HG03457 (cell line): Measurements from ENCODE around the gene HDAC4.
"Not testable (repeated sequence)": the region's sequence is repeated elsewhere in the genome, so short reads cannot be mapped to it uniquely, and the experiment has no call there.

Source experiments
- ATAC-seq: cut with Tn5 transposase; IDR thresholded peaks from one replicate; pipeline ENCODE4 v1.9.1; 2021; ENCODE audit warnings: moderate number of reproducible peaks; ENCODE audit not compliant: unreplicated experiment

HDAC4 gene

DNA sequence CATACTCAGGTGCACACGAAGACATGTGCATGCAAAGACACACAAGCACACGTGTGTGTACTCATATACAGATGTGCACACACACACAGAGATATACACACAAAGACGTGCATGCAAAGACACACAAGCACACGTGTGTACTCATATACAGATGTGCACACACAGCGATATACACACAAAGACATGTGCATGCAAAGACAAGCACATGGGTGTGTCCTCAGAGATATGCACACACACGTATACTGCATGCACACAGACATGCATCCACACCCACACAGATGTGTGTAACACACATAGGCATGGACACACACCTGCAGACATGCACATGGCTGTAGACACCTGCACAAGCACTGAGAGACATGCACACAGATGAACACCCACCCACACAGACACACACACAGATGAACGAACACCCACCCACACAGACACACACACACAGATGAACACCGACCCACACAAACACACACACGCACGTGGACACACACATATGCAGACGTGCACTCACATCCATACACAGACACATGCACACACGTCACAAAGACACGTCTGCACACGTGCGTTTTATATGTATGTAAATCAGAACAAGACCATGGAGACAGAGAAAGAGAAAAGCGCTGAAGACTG lies 321.0 kb downstream of the HDAC4 start:
- no peak for ATAC-seq

DNA sequence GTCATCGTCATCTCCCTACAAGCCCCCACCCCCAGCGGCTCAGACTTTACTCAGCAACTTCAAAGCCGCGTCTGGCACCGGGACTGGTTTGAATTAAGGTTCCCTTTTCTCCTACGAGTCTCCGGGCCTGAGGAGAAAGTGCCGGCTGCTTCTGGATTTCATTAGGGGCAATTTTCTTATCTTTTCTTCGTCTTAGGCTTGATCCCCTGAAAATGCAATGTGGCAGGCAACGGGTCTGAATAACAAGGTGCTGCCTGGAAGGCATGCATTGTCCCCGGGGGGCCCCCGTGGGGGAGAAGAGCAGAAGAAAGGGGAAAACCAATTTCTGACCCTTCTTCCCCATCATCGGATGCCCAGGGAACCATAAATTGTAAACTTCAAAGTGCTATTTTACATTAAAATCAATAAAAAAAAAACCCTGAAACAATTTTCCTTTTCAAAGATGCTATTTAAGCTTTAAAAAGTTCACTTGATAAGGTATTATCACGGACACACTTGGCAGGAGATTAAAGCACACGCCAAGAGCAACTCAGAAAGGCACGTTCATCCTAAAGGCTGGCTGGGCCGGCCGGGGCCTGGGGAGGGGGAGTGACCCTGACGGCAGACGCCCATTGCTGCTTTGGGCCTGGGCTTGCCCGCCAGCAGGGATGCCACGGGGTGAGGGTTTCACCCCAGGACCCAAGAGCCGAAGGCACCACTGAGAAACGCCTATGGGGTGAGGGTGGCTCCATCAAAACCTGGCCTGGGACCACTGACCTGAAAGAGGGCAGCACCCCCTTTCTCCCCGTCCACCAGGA lies 322.5 kb downstream of the HDAC4 start:
- no peak for ATAC-seq

DNA sequence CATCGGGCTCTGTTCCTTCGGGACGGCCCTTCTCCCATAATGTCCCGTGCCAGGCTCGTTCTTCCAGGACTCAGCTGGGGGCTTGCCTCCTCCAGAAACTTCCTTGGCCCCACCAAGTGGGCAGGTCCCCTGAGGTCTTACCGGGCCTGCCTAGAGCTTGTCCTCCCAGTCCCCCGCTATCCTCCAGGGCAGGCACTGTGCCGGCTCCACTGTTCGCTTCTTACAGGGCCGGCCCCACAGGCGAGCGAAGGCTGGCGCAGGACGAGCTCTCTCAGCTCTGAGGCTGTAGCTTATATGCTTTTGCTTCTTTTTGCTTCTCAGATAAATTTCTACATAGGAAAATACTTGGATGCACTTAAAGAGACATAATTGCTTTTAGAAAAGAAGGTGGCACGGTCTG lies 323.6 kb downstream of the HDAC4 start:
- ATAC-seq: no peak

DNA sequence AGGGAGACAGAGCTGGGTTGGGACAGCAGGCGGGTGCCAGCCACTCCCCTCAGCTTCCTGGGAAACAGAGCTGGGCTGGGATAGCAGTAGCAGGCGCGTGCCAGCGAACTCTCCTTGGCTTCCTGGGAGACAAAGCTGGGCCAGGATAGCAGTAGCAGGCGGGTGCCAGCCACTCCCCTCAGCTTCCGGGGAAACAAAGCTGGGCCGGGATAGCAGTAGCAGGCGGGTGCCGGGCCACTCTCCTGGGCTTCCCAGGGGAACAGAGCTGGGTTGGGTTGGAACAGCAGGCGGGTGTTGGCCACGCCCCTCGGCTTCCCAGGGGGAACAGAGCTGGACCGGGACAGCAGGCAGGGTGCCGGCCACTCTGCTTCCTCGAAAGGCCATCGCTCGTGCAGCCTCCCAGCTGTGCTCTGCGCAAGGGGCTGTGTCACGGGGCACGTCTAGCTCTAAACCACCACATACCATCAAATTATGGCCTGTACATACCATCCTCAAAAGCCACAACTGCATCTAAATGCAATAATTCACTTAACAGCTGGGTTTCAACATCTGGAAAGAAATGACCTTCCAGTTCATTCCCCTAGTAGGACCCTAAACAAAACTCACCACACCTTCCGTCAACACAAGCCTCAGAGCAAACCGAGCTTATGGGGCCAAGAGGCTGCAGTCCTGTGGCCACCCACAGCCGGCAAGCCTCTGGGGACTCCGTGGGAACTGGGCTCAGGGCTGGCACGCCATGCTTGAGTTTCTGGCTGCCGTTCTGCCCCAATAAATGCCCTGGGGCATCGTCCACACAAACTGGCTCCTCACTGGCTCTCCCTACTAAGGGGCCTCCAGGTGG lies 324.7 kb downstream of the HDAC4 start:
- no peak for ATAC-seq

DNA sequence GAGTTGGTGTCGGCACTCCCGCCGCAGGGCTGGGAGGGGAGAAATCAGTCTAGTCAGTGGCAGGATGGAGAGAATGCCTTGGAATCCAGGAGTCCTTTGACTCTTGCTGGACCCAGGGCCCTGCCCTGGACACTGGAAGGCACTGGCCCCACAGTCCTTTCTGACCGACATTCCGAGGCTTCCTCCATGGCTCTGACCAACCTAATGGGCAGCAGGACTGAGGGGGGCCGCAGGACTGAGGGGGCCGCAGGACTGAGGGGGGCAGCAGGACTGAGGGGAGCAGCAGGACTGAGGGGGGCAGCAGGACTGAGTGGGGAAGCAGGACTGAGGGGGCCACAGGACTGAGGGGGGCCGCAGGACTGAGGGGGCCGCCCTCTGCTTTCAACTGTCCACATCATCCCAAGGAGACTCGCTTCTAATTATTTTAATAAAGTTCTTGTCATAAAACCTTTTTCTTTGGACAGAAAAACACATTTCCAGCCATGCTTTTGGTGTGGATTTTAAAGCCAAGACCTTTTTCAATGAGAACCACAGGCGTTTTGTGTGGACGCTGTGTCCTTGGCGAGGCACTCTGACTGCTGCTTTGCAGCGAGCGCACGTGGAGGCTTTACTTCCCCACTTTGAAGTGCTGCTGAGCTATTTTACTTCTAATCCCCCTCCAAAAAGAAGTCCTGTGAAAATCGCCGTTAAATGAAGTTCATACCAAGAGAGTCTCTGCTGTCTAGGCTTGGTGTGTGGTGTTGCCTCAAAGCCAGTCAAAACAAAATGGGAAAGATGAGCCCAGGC lies 326.9 kb downstream of the HDAC4 start:
- no peak for ATAC-seq

DNA sequence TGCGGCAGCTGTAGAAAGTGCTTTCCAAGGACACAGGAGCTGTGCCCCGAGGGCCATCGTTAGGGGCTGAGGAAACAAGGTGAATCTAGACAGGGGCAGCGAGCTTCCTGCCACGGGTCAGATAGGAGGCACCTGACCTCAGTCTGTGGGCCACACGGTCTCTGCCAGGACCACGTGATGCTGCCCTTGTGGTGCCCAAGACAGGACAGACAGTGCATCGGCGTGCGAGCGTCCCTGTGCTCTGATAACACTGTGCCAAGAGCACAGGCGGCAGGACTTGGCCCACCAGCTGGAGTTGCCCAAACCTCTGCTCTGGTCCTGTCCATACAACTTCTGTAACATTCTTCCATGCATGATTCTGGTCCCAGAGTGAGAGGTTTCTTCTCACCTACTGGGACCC lies 327.6 kb downstream of the HDAC4 start:
- no peak for ATAC-seq

DNA sequence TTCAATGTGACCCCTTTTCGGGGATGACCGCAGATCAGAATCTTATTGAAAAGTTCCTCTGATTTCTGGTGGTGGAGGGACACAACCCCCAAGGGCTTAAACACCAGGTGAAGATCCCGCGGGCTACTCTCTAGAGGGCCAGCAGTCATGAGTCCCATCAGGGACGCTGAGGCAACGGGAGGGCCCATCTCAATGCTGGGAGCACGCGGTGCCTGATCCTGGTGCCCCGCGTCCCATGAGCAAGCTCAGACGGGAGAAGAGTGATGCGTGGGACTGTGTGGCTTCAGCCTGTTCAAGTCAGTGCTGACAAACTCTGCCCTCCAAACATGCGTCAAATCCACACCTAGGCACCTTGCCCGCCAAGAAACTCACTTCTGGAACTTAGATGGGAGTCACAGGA lies 328.0 kb downstream of the HDAC4 start:
- ATAC-seq: no peak

DNA sequence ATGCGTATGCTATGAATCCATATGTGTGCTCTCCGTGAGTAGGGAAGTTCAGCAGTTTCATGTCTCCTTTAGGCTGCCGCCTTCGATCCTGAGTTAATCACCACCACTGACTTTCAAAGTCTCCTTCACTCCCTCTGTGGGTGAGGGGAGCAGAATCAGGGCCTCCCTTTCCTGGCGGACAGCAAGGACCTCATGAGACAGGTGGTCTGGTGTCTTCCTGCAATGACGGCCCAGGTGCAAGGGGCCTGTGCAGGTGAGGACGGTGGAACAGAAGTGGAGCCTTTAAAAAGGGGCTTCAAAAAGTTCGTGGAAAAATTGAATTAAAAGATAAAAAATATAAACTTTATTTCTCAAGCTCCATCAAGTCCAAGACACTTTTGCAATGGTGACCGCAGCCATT lies 330.4 kb downstream of the HDAC4 start:
- no peak for ATAC-seq

DNA sequence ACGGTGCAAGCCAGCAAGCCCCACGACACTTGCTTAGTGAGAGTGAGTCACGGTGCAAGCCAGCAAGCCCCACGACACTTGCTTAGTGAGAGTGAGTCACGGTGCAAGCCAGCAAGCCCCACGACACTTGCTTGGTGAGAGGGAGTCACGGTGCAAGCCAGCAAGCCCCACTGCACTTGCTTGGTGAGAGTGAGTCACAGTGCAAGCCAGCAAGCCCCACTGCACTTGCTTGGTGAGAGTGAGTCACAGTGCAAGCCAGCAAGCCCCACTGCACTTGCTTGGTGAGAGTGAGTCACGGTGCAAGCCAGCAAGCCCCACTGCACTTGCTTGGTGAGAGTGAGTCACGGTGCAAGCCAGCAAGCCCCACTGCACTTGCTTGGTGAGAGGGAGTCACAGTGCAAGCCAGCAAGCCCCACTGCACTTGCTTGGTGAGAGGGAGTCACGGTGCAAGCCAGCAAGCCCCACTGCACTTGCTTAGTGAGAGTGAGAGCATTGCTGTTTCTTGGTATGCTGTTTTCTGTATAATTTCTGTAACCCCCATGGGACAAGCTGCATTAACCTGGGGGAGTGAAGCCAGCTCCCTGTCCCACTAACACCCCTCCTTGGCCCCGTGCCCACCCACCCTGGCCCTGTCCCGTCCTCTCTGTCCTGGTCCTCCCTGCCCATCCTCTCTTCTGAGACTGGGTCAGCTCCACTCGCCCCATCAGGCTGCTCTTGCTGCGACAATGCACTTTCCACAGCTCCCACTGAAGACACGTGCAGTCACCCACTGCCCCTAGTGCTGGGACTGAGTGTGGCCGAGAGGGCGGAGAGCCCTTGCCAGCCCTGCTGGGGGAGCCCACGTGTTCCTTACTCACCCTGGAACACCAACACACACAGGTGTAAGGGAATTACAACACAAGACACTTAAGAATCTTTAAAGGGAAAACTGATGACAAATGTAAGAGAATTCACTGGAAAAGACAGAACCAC lies 331.2 kb downstream of the HDAC4 start:
- ATAC-seq: not testable (repeated sequence)

DNA sequence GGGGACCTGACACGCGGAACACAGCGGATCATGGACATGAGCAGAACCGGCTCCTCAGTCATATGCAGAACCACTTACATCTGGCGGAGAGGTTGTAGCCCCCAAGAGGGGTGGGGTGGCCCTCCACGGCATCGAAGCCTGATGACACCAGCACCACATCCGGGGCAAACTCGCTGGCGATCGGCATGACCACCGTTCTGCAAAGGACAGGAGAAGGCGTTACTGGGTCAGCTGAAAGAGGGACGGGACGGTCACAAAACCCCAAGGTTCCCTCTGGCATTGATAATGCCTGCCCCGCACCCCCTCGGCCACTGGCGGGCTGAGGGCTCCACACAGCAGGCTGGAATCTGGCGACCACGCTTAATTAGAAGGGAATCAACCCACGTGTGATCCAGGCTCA lies 332.4 kb downstream of the HDAC4 start:
- ATAC-seq: no peak

DNA sequence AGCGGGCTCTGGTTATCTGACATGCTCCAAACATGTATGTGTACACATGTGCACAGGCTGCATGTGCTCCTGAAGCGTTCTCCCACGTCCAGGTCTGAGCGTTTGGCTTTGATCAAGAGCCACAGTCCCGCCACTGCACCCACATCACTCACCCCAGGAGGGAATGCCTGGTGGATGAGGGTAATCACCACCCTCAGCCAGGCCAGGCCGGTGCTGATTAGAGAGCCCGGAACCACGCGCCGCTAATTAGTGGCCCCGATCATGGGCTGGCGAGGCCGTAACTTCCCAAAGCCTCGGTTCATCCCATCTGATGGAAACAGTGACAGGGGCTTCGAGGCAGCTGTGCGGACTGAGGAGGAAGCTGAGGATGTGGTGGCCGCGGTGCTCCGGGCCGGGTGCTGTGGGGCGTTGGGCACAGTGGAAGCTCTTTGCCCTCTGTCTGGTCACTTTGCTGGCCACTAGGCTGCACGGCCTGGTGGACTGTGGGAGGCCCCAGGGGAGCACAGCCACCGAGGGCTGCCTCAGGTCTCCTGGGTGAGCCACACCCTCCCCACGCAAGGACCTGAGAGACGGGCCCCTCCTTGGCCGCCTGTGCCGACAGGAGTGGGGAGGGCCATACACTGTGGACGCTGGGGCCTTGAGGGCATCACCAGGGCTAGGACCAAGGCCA lies 333.5 kb downstream of the HDAC4 start:
- ATAC-seq: no peak

DNA sequence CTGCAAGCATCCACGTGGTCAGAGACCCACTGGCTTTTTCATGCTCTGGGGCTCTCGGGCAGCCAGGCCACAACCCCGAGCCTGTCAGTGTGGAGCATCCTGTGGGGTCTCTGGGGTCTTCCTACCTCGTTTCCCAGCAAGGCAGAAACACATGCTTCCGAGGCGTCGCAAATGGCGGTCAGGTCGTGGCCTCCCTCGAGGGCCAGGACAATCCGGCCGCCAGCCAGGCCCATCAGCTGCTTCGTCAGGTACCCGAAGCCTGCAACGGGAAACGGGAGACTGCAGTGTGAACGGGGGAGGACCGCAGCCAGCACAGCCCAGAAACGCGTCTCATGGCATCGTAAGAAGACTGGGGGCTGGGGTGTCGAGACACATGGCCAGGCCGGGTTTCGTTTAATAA lies 334.2 kb downstream of the HDAC4 start:
- ATAC-seq: no peak

DNA sequence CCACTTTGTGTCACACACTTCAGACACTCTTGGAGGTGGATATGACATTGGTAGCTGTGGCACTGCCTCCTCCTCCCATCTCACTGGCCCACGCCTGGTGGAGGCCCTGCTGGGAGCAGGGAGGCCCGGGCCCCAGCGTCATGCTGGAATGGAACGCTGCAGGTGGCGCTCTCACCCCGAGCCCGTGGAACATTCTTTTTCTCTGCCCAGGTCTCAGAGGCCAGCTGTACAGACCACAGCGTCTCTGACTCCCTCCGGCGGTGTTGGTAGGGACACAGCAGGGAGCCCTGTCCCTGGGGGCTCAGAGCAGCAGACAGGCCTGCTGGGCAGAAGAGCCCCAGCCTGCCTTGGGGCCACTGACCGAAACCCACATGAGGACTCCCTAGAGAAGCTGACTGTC lies 334.9 kb downstream of the HDAC4 start:
- ATAC-seq: no peak

DNA sequence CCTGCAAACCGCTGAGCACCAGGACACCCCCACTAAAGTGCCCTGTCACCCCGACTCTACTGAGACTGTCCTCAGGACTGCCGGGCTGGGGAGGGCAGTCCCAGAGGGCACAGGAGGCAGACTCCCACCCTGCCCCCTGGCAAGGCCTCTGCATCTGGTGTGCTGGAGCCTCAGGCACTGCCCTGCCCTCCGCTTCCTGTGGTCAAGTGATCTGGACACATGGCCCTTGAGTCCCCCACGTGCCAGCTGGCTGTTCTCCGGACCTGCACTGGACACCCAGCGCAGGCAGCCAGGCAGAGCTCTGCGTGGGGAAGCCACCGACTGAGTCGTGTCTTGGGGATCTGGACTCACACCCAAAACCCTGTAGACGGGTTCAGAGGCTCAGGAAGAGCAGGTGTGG lies 335.3 kb downstream of the HDAC4 start:
- no peak for ATAC-seq

DNA sequence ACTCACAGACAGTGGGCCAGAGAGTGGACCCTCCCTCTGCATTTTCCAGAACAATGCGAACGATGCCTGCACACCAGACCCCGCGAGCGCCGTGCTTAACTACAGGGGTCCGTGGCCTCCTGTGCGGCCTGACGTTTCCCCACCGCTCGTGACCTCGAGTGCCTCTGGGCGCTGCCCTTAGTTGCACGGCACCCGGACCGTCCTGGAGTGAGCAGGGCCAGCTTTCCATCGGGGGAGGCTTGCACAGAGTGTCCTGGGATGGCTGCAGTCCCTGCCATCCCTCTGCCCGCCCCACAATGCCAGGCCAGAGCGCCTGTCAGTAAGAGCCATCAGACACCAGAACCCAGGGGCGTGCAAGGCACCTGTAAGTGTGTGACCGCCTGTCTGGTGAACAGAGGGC lies 335.9 kb downstream of the HDAC4 start:
- no peak for ATAC-seq

DNA sequence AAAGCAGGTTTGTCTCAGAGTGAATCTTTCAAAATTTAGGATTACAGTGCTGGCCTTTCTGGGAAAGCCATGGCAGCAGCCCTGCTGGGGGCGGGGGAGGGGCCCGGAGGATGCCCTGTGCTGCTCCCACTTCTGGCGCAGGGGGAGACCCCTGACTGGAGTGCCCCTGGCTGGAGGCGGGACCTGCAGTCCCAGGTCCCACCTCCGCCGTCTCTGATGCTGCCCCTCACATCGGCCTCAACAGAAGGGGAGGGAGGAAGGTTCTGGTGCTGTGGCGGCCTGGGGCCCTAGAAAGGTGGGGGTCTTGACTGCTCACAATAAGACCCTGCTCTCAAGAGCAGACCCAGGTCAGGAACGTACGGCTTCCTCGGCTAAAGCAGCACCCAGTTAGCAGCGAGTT lies 336.6 kb downstream of the HDAC4 start:
- no peak for ATAC-seq

DNA sequence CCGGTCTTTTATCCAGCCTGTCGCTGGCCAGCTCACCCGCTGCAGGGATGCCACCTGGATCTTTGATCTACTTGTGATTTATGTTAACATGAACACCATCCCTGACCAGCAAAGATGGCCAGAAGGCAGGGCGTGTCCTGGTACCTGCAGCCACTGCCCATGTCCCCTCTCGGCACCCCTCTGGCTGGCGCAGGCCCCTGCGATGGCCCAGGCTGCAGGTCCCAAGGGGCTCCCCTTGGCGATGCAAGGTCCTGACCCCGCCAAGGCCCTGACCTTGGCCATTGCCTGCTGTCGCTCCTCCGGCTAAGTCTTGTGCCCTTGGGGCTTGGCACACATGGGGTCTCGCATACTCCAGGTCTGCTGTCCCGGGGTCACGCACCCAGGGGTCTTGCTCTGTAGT lies 338.1 kb downstream of the HDAC4 start:
- no peak for ATAC-seq

DNA sequence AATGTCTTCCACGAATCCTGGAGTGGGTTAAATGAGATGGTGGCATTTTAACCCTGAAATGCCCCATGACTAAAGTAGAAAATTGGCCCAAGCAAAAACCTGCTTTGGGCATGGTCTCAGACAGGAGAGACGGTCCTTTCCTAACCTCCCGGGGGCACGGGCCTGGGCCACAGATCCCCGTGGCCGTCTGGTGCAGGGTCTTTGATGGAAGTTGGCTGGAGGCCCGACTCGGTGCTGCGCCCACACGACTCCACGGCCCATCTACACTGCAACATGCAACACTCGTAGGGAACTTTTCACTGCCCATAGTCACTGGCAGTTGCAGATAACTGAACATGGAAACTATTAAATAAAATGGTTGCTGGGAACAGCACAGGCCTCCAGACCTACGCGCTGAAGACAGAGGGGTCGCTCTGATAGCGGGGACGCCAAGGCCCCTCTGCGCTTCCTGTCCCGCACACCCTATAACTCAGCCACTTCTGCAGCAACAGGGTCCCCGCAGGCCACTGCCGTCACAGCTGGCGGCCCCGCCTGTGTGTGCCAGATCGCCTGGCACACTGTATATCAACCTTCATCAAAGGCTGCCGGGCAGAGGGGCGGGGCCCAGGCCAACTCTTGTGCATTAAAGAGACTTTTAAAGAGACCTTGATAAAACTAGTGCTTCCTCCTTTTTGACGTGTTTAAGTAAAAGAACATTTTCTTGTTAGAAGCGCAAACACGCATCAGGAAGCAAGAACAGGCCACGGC lies 338.8 kb downstream of the HDAC4 start:
- ATAC-seq: no peak
